Large intestine (tissue), 3 donors: Measurements from ENCODE around the gene PWP1. TPM values are rescaled to one million over a fixed set of nuclear protein-coding genes. Genes with fewer than 3 reads are reported as not detected.
A peak's percentile ranks its signal among the peaks of the same experiment; 100 is the strongest.

Experiments used
- DNase-seq, 2 donors: peaks; one replicate each; pipeline versions ENCODE4 v3.0.0 to v3.0.0-alpha.2; 2013
- H3K27ac ChIP-seq: one replicate; pipeline ENCODE4 v1.5.1; 2013; ENCODE audit warnings: low read length
- H3K27me3 ChIP-seq: 2 replicates; pipeline ENCODE4 v1.6.1; 2013; ENCODE audit warnings: low read length; ENCODE audit not compliant: control insufficient read depth, insufficient read depth
- H3K36me3 ChIP-seq: 2 replicates; pipeline ENCODE4 v1.6.1; 2013; ENCODE audit warnings: low read length; ENCODE audit not compliant: control insufficient read depth, insufficient read depth
- H3K4me1 ChIP-seq: one replicate; pipeline ENCODE4 v1.6.1; 2013; ENCODE audit warnings: low read length; ENCODE audit not compliant: control insufficient read depth, insufficient read depth
- H3K4me3 ChIP-seq: one replicate; pipeline ENCODE4 v1.5.1; 2013; ENCODE audit warnings: low read length
- H3K9me3 ChIP-seq: one replicate; pipeline ENCODE4 v1.6.1; 2013; ENCODE audit warnings: mild to moderate bottlenecking, low read depth, low read length, moderate library complexity; ENCODE audit not compliant: control insufficient read depth
- WGBS: methylation state at CpG from one replicate; pipeline ENCODE4 v1.1.5; 2013; ENCODE audit warnings: low lambda C conversion rate; ENCODE audit not compliant: insufficient coverage; 5-methylcytosine and 5-hydroxymethylcytosine counted together
- polyA plus RNA-seq: library from polyadenylated mRNA; unstranded; fragments of 120-200 nt; gene quantifications from one replicate; pipeline ENCODE4 v1.2.1, GENCODE V29; 2013

PWP1 gene
- polyA plus RNA-seq, 1 donor = 36.9 TPM

- no peaks in the 10 kb centered on the region for H3K27me3 ChIP-seq
- no peak overlapping the region for H3K4me3 ChIP-seq
- peaks cover 16% of the 10 kb centered on the region for H3K4me1 ChIP-seq
- DNase-seq = no peak
- WGBS = no CpG with 5 or more reads among the region's 2 CpGs
- H3K36me3 ChIP-seq = no peaks in the 10 kb centered on the region
- no peaks in the 10 kb centered on the region for H3K9me3 ChIP-seq
- no peak overlapping the region for H3K27ac ChIP-seq
Measured at GRCh38 chr12:107653519-107653918, 32.1 kb upstream of the PWP1 start.

GRCh38 chr12:107654873-107655272, 30.7 kb upstream of the PWP1 start:
- H3K27ac ChIP-seq = peak overlapping the region; percentile 49
- no CpG with 5 or more reads among the region's 4 CpGs for WGBS
- peak in 1 of 2 donors; percentile 60 for DNase-seq
- no peaks in the 10 kb centered on the region for H3K9me3 ChIP-seq
- peaks cover 16% of the 10 kb centered on the region for H3K4me1 ChIP-seq
- no peaks in the 10 kb centered on the region for H3K27me3 ChIP-seq
- no peak overlapping the region for H3K4me3 ChIP-seq
- H3K36me3 ChIP-seq = peaks cover 2% of the 10 kb centered on the region

GRCh38 chr12:107655281-107656065, 30.1 kb upstream of the PWP1 start:
- peak overlapping the region; percentile 49 for H3K27ac ChIP-seq
- no CpG with 5 or more reads among the region's 9 CpGs for WGBS
- no peak for DNase-seq
- H3K4me3 ChIP-seq = no peak overlapping the region
- no peaks in the 10 kb centered on the region for H3K27me3 ChIP-seq
- peaks cover 16% of the 10 kb centered on the region for H3K4me1 ChIP-seq
- H3K36me3 ChIP-seq = peaks cover 2% of the 10 kb centered on the region
- H3K9me3 ChIP-seq = no peaks in the 10 kb centered on the region

- H3K27me3 ChIP-seq = peaks cover 2% of the 10 kb centered on the region
- H3K4me3 ChIP-seq = no peak overlapping the region
- H3K27ac ChIP-seq = no peak overlapping the region
- no peak for DNase-seq
- no peaks in the 10 kb centered on the region for H3K9me3 ChIP-seq
- peaks cover 2% of the 10 kb centered on the region for H3K36me3 ChIP-seq
- H3K4me1 ChIP-seq = peaks cover 16% of the 10 kb centered on the region
Measured at GRCh38 chr12:107656302-107656701, 29.3 kb upstream of the PWP1 start.

- no peaks in the 10 kb centered on the region for H3K9me3 ChIP-seq
- peaks cover 2% of the 10 kb centered on the region for H3K36me3 ChIP-seq
- no peak overlapping the region for H3K4me3 ChIP-seq
- H3K4me1 ChIP-seq = peaks cover 16% of the 10 kb centered on the region
- peaks cover 2% of the 10 kb centered on the region for H3K27me3 ChIP-seq
- WGBS = 60% methylated on average over 1 of the region's 4 CpGs
- no peak overlapping the region for H3K27ac ChIP-seq
- peak; percentile 43 to 78 for DNase-seq
Measured at GRCh38 chr12:107657133-107657532, 28.5 kb upstream of the PWP1 start.

GRCh38 chr12:107657621-107658020, 28.0 kb upstream of the PWP1 start:
- H3K27ac ChIP-seq = no peak overlapping the region
- no peak overlapping the region for H3K4me3 ChIP-seq
- H3K36me3 ChIP-seq = peaks cover 2% of the 10 kb centered on the region
- no CpG with 5 or more reads among the region's 9 CpGs for WGBS
- peaks cover 2% of the 10 kb centered on the region for H3K27me3 ChIP-seq
- peaks cover 16% of the 10 kb centered on the region for H3K4me1 ChIP-seq
- no peaks in the 10 kb centered on the region for H3K9me3 ChIP-seq
- DNase-seq = no peak

- Histone ChIP-seq H3K36me3 (peaks cover 2% of the 10 kb centered on the region), H3K27me3 (peaks cover 2% of the 10 kb centered on the region), H3K9me3 (no peaks in the 10 kb centered on the region), H3K4me3 (no peak overlapping the region), H3K4me1 (peaks cover 11% of the 10 kb centered on the region), H3K27ac (no peak overlapping the region)
- WGBS = no CpG with 5 or more reads among the region's 8 CpGs
- no peak for DNase-seq
Measured at GRCh38 chr12:107660235-107660634, 25.4 kb upstream of the PWP1 start.

- Histone ChIP-seq H3K36me3 (peaks cover 2% of the 10 kb centered on the region), H3K27me3 (peaks cover 7% of the 10 kb centered on the region), H3K4me3 (no peak overlapping the region), H3K27ac (no peak overlapping the region), H3K9me3 (no peaks in the 10 kb centered on the region), H3K4me1 (peaks cover 9% of the 10 kb centered on the region)
- WGBS = no CpG with 5 or more reads among the region's 12 CpGs
- DNase-seq = no peak
Measured at GRCh38 chr12:107660861-107661415, 24.7 kb upstream of the PWP1 start.

- Histone ChIP-seq H3K27me3 (peaks cover 12% of the 10 kb centered on the region), H3K4me3 (no peak overlapping the region), H3K36me3 (peaks cover 2% of the 10 kb centered on the region), H3K27ac (no peak overlapping the region), H3K9me3 (no peaks in the 10 kb centered on the region), H3K4me1 (peaks cover 9% of the 10 kb centered on the region)
- DNase-seq = no peak
- 85% methylated on average over 3 of the region's 3 CpGs for WGBS
Measured at GRCh38 chr12:107661830-107662229, 23.8 kb upstream of the PWP1 start.

GRCh38 chr12:107662484-107662883, 23.1 kb upstream of the PWP1 start:
- Histone ChIP-seq H3K36me3 (peaks cover 2% of the 10 kb centered on the region), H3K4me1 (peaks cover 4% of the 10 kb centered on the region), H3K4me3 (no peak overlapping the region), H3K9me3 (no peaks in the 10 kb centered on the region), H3K27ac (no peak overlapping the region), H3K27me3 (peaks cover 12% of the 10 kb centered on the region)
- 83% methylated on average over 1 of the region's 6 CpGs for WGBS
- no peak for DNase-seq

GRCh38 chr12:107663277-107663676, 22.3 kb upstream of the PWP1 start:
- Histone ChIP-seq H3K4me1 (no peaks in the 10 kb centered on the region), H3K27me3 (peaks cover 16% of the 10 kb centered on the region), H3K4me3 (no peak overlapping the region), H3K9me3 (no peaks in the 10 kb centered on the region), H3K27ac (no peak overlapping the region), H3K36me3 (peaks cover 2% of the 10 kb centered on the region)
- DNase-seq = no peak
- 100% methylated on average over 1 of the region's 6 CpGs for WGBS
